NCI-H2227 treated with DMSO at 0.1 percent for 48 hours (cell line): Measurements from ENCODE around the gene E2F2.
A peak's percentile ranks its signal among the peaks of the same experiment; 100 is the strongest.
"Not testable (repeated sequence)": the region's sequence is repeated elsewhere in the genome, so short reads cannot be mapped to it uniquely, and the experiment has no call there.

Experiments
- DNase-seq: peaks from one replicate; lab custom pipeline; 2025; lab: John Stamatoyannopoulos, UW

The E2F2 gene

DNA sequence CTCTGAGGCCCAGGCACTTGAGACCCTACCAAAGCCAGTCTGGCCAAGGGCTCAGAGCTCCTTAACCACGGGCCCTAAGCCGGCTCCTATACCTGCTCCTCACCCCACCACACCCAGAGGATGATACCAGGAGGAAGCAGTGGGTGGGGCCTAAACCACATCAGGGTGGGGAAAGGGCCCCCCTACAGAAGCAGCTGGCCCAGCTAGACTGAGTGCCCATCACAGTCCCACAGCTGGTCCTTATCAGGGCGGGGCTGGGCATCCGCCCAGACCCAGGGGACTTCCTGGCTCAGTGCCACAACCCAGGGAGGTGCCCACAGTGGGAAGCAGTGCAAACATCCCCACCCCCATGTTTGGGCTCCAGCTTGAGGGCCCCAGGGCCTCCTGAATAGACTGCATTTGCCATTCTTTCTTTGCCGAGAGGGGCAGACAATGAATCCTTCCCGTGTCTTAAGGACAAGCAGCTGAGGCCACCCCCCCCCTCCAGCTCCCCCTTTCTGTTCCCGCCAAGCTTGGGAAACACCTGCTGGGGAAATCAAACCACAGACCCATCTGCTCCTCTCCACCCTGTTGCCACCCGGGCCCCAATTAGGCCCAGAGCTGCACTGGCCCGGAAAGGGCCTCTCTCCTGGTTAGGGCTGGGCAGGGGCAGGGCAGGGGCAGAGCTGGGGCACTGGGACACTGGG is 6.2 kb downstream of the E2F2 start:
- no peak for DNase-seq

DNA sequence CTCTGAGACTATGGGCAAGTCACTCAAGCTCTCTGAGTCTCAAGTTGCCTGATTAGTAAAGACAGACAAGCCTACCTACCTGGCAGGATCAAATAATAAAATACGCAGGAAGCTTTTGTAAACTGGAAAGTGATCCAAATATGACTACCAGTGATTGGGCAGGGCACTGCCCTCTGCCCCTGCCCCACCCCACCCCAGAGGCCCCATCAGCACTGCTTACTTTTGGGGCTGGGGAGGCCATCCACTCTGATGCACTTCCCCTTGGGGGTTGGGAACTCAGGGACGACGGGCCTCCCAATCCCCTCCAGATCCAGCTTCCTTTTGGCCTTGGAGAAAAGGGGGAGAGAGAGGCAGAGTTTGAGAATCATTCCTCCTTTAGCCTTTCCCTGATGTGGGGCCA is 6.9 kb downstream of the E2F2 start:
- no peak for DNase-seq

DNA sequence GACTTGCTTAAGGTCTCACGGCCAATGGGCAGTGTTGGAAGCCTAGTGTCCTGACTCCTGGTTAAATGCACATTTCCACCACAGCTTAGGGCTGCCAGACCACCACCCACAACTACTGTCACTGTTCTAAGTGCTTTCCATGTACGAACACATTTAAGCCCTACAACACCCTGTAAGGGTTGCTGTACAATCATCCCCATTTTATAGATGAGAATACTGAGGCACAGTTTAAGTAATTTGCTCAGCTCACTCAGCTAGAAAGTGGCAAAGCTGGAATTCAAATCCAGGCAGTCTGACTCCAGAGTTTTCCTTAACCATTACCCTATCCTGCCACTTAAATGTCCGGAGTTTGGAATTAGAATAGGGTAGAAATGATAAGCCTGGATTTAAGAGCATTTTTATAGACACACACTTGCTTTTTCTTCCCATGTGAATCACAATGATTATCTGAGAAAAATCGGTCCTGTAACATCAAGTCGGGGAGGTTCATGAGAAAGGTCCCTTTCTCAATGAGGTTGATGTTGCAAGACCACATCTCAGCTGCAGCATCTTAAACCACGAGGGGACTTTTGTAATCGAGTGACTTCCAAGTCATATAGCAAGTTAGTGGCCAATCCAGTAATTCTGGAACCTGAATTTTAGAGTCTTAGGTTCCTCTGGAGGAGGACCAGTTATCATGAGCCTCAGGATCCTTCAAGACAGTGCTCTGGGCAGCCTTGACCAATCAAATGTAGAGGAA is 8.6 kb downstream of the E2F2 start:
- DNase-seq, result no peak

DNA sequence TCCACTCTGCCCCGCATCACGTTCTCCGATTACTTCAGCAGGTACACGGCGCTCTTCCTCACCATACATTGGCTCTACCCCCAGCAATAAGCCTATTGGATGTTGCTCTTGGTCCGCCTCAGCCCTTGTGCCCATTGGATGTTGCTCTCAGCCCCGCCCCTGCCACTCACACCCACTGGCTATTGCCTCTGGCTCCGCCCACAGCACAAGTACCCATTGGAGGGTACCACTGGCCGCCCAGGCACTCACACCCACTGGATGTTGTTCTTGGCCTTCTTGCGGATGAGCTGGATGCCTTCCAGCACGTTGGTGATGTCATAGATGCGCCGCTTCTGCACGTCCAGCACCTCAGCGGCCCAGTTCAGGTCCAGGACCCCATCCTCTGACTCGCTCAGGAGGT is 9.4 kb downstream of the E2F2 start:
- no peak for DNase-seq

DNA sequence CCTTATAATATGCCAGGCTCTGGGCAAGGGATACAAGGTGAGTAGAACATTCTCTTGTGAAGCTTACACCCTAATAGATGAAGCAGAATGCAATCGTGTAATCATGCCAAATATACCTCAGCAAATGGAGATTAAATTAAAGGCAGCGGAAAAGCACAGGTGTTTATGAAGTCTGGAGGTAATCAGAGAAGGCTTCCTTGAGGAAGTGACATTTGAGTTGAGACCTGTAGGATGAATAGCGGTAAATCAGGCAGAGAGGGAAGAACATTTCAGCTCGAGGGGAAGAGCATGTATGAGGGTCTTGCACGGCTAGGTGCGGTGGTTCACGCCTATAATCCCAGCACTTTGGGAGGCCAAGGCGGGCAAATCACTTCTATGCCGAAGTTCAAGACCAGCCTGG is 13.5 kb downstream of the E2F2 start:
- DNase-seq, result no peak

DNA sequence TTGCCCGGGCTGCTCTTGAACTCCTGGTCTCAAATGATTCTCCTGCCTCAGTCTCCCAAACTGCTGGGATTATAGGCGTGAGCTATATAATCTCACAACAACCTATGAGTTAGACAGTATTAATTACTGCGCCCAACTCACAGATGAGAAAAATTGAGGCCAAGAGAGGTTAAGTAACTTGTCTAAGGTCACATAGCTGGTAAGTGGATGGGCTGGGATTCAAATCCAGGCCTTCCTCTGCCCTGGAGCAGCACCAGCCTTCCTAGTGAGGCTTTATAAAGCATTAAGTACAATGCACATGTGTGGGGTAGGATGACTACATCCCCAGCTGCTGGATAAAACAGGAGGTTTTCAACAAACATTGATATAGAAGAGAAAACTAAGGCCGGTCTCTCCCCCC is 15.1 kb downstream of the E2F2 start:
- DNase-seq, result no peak

DNA sequence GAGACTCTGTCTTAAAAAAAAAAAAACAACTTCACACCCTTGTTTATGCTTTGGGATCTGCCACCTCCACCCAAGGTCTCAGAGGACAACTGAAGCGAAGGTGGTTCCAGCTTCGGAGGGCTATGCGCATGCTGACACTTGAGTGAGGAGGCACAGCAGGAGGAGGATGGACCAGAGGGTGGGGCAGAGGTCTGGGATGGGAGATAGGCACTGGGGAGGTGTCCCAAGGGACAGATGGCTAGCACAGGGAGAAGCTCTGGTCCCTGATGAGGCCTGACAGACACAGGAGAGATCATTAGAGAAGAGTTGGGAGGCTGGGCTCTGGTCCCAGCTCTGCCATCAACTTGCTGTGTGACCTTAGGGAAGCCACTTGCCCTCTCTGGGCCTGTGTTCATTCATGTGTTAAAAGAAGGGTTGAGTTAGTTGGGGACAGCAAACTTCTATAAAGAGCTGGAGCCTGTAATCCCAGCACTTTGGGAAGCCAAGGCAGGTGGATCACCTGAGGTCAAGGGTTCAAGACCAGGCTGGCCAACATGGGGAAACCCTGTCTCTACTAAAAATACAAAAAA is 16.8 kb downstream of the E2F2 start:
- DNase-seq, result no peak

DNA sequence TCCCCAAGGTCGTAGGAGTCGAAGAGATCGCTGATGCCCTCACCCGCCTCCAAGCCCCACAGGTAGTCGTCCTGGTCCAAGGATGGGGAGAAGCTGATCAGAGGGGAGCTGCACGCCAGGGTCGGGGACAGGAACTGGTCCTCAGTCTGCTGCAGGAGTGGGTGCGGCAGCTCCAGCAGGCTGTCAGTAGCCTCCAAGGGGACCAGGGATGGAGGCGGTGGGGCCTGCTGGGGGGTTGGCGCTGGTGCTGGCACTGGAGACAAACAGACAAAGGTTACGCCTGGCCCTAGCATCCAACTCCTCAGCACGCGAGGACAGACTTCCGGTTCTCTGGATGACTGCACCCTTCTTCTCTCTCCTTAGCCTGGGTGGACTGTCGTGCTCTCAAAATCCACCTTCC is 21.1 kb downstream of the E2F2 start:
- DNase-seq, result no peak

DNA sequence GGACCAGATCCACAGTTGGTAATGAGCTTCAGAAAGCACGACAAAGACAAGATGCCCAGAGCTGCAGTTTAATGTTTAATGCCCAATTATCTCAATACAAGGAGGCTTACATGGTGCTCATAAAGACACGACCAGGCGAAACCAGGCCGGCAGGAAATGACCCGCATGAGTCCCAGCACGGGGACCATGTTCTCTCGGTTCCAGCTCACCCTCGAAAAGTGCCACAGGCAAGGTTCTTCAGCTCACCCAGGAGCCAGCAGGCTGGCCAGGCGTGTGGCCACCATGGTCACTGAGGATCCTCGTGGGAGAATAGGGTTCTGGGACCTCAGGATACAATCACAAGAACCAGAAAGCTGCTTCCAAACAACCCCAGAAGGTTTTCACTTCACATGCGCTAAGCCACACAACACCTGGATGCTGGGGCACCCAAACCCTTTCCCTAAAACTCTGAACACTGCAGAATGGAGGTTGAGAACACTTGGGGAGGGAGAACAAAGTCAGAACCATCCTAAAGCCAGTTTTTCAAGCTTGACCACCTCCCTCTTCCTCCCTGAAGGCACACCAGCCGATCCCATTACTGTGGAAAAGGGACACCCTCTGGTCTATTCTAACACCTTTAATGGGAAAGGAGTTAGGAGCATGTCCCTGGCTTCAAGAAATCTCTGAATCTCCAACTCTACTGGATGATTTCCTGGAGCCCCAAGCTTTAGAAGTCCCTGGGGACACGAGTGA is 24.5 kb downstream of the E2F2 start:
- DNase-seq, result no peak

DNA sequence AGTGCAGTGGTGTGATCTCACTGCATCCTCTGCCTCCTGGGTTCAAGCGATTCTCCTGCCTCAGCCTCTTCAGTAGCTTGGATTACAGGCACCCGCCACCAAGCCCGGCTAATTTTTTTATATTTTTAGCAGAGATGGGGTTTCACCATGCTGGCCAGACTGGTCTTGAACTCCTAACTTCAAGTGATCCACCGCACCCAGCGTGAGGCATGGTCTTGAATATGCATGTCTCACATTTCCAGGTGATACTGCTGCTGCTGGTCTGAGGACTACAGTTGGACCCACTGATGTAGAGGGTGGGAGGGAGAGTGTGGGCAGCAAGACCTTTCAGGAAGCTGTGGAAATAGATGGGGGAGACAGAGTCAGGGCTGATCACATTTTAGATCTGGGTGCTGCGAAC is 25.2 kb downstream of the E2F2 start:
- DNase-seq, result no peak

DNA sequence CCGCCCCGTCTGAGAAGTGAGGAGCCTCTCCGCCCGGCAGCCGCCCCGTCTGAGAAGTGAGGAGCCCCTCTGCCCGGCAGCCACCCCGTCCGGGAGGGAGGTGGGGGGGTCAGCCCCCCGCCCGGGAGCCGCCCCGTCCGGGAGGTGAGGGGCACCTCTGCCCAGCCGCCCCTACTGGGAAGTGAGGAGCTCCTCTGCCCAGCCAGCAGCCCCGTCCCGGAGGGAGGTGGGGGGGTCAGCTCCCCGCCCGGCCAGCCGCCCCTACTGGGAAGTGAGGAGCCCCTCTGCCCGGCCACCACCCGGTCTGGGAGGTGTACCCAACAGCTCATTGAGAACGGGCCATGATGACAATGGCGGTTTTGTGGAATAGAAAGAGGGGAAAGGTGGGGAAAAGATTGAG is 26.9 kb downstream of the E2F2 start:
- not testable (repeated sequence) for DNase-seq

DNA sequence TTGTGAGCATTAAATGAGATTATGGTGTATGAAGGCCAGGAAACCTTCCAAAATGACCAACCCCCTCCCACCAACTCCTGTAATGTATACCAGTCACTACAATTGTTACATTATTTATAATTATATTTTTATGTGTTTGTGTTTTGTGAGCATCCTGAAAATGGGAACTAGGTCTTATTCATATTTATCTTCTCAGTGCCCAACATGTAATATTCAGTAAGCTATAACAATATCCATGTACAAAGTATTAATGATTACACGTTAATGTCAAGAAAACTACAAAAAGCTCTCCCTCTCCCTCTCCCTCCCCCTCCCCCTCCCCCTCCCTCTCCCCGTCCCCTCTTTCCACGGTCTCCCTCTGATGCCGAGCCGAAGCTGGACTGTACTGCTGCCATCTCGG is 28.1 kb downstream of the E2F2 start:
- no peak for DNase-seq

DNA sequence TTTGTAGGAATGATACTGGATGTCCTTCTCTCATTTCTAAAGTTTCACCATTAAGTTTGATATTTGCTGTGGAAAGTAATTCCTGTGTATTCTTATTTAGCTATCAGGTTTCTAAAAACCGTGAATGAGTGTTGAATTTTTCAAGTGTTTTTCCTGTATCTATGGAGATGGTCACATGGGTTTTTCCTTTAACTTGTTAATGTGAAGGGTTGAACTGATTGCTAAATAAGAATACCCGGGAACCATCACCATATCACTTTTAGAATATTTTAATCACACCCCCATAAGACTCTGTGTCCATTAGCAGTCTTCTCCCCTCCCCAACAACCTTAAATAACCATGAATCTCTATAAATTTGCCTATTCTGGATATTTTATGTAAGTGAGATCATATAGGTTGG is 30.6 kb downstream of the E2F2 start:
- DNase-seq, result no peak

DNA sequence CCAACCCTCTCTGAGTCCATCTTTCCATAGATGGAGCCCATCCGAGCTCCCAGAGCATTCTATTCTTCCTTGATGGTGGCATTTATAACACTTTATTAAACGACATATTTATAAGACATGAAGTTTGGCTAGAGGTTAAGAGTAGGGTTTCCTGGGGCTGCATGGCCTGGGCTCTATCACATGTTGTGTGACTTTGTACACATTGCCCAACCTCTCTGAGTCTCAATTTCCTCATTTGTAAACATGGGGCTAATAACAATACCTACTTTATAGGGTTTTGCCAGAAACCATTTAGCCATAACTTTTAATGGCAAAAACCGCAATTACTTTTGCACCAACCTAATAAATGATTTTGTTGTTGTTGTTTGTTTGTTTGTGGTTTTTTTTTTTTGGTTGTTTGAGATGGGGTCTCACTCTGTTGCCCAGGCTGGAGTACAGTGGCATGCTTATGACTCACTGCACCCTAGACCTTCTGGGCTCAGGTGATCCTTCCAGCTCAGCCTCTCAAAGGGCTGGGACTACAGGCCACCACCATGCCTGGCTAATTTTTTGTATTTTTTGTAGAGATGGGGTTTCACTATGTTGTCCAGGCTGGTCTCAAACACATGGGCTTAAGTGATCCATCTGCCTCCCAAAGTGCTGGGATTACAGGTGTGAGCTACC is 33.1 kb downstream of the E2F2 start:
- DNase-seq, result no peak

DNA sequence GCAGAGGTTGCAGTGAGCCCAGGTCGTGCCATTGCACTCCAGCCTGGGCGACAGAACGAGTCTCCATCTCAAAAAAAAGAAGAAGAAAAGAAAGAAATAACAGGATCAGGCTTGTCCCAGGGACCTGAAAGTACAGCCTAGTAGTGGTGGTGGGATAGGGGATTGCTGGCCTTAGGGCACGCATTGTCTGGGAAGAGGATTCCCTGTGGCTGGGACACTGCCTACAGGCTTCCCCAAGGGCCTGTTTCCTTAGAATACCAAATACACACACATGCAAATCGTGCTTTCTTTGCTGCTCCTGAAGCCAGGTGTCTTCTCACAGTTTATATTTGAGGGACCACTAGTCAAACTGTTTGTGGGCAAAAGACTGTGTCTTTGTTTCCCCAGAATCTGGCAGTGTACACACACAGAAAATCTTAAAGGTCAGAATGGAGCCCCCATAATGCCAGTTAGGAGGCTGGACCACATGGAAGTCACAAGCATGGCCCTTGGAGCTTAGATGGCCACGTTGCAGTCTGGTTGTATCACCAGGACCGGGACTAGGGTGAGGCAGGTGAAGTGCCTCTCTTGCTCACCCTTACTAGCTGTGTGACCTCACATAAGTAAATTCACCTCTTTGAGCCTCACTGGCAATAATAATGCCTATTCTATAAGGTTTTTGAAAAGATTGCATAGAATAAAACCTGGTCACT is 34.4 kb downstream of the E2F2 start:
- DNase-seq, result no peak

DNA sequence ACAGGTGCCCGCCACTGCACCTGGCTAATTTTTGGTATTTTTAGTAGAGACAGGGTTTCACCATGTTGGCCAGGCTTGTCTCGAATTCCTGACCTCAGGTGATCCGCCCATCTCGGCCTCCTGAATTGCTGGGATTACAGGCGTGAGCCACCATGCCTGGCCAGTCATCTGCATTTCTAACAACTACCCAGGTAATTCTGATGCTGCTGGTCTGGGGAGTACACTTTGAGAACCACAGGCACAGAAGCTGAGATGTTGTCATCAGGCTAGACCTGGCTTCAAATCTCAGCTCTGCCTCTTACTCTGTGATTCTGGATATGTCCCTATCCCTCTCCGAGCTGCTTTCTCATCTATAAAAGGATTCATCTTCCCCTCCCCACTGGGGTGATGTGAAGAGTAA is 36.2 kb downstream of the E2F2 start:
- DNase-seq, result not testable (repeated sequence)

DNA sequence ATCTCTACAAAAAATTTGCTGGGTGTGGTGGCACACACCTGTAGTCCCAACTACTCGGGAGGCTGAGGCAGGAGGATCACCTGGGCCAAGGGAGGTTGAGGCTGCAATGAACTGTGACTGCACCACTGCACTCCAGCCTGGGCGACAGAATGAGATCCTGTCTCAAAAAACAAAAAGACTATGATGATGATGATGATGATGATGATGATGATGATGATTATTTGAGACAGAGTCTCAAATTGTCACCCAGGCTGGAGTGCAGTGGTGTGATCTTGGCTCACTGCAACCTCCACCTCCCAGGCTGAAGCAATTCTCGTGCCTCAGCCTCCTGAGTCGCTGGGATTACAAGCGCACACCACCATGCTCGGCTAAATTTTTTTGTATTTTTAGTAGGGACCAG is 38.3 kb downstream of the E2F2 start:
- DNase-seq, result not testable (repeated sequence)

DNA sequence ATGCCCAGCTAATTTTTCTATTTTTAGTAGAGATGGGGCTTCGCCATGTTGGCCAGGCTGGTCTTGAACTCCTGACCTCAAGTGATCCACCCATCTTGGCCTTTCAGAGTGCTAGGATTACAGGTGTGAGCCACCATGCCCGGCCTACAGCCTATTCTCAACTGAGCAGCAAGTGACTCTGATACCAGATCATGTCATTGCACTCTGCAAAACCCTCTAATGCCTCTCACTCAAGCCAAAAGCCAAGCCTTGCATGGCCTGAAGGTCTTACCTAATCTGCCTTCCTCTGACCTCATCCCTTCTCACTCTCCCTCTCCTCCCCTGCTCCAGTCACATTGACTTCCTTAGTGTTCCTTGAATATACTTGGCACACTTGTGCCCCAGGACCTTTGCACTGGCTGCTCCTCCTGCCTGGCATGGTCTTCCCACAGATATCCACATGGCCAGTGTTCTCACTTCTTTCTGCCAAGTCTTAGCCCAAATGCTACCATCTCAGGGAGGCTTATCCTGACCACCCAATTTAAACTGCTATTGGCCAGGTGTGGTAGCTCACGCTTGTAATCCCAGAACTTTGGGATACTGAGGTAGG is 38.8 kb downstream of the E2F2 start:
- DNase-seq, result no peak

DNA sequence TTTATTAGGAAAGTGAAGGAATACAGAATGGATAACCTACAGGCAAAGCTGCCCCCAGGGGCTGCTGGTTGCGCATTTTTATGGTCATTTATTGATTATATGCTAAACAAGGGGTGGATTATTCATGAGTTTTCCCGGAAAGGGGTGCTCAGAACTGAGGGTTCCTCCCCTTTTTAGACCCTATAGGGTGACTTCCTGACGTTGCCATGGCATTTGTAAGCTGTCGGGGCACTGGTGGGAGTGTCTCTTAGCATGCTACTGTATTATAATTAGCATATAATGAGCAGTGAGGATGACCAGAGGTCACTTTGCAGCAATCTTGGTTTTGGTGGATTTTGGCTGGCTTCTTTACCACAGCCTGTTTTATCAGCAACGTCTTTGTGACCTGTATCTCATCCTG is 41.2 kb downstream of the E2F2 start:
- DNase-seq, result no peak

DNA sequence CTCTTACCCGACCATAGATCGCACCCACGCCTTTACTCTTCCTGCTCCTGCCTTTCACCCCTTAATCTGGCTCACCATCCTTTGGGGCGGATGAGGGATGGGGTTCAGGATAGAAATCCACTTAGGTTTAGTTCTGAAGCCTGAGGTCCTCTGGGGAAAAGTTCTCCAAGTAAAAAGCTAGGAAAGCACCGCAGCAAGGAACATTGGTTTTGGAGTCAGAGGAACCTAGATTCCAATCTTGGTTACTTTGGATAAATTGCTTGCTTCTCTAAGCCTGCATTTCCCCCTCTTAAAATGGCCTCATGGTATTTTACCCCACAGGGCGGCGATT is 46.1 kb downstream of the E2F2 start:
- DNase-seq, result no peak

DNA sequence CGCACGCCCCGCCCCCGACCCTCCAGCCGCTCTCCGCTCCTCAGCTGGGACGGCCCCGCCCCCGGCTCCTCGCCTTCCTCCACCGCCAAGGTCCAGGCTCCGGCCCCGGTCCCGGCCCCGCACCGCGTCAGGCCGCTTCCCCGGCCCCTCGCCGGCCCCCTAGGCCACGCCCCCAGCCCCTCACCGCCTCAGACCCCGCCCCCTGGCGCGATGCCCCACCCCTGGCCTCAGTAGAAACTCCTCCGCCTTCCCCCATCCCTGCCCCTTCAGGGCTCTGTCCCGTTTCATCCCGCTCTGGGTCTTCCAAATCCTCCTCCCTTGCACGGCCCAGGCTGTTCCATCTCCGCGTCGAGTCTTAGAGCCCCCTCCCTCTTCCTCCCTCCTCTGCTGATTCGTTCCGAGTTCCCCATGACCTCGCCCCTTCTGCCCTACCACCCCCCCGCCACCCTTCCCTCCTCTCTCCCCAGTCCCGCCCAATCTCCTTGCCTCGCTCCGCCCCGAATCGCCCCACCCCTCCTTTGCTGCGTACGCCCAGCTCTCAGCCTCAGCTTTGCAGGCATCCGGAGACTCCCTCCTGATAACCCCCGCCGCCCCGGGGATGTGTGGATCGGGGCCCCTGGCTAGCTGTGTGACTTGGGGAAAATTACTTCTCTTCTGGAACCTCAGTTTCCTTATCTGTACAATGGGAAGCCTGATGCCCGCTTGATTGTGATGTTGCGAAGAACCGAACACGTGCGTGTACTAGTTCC is 46.6 kb downstream of the E2F2 start:
- peak; percentile 85 for DNase-seq
